PC-3 (cell line): ENCODE data around the gene DNM2.

Experiments
- EZH2 ChIP-seq: fragments of 300-600 bp; sonication (generic); IDR thresholded peaks from one replicate; pipeline ENCODE4 v1.6.1; 2017; ENCODE audit warnings: antibody characterized with exemption, mild to moderate bottlenecking, low read length; ENCODE audit not compliant: unreplicated experiment
- EZH2phosphoT487 ChIP-seq: fragments of 300-600 bp; sonication (generic); IDR thresholded peaks from 2 replicates; pipeline ENCODE4 v1.6.1; 2018; ENCODE audit warnings: mild to moderate bottlenecking, antibody characterized with exemption, low read length, borderline replicate concordance
- TF ChIP-seq, protein P1 (sequence below): fragments of 300-600 bp; sonication (generic); conservative IDR thresholded peaks from 2 replicates; pipeline ENCODE4 v1.5.1; 2017; ENCODE audit warnings: antibody characterized with exemption, low read depth, mild to moderate bottlenecking, low read length

DNA sequence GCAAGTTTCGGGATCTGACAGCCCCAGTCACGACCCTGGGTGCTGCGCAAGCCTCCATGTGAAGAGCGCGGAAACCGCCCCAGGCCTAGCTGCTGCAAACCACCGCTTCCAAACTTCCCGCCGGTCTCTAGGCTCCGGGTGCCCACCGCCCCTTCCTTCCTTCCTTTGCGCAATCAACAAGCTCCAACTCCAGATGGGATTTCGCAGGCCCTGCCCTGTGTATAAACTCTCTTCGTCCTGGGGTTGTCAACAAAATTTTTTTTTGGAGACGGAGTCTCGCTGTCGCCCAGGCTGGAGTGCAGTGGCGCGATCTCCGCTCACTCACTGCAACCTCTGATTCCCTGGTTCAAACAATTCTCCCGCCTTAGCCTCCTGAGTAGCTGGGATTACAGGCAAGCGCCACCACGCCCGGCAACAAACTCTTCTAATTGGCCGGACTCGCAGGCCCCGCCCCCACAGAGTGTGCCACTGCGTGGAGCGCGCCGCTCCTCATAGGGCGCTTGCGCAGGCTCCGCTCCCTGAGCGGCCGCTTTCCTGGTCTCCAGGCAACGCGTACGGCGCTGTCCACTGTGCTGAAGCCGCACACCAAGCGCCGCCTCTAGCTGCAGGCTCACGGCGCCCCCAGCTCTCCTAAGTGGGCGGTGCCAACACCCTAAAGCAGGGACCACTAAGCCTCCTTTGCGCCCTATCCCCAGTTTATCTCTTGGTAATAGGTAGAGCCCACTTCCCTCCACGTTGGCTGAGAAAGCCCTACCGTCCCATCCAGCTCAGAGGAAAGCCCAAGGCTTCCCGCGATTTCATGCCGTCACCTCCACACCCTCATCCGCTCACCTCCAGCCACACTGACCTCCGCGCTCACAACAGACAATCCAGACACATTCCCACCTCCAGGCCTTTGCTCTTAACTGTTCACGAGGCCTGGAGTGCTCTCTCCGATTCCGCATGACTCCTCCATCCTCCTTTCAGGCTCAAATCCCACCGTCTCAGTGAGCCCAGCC, 22.2 kb upstream of the DNM2 start:
- TF ChIP-seq EZH2: no peak
- TF ChIP-seq, protein P1, sequence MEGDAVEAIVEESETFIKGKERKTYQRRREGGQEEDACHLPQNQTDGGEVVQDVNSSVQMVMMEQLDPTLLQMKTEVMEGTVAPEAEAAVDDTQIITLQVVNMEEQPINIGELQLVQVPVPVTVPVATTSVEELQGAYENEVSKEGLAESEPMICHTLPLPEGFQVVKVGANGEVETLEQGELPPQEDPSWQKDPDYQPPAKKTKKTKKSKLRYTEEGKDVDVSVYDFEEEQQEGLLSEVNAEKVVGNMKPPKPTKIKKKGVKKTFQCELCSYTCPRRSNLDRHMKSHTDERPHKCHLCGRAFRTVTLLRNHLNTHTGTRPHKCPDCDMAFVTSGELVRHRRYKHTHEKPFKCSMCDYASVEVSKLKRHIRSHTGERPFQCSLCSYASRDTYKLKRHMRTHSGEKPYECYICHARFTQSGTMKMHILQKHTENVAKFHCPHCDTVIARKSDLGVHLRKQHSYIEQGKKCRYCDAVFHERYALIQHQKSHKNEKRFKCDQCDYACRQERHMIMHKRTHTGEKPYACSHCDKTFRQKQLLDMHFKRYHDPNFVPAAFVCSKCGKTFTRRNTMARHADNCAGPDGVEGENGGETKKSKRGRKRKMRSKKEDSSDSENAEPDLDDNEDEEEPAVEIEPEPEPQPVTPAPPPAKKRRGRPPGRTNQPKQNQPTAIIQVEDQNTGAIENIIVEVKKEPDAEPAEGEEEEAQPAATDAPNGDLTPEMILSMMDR: no peak
- TF ChIP-seq EZH2phosphoT487: no peak
